Loucy (cell line): Measurements from ENCODE around the gene C1orf122.

Experiments used
- EZH2phosphoT487 ChIP-seq: fragments of 200-600 bp; IDR thresholded peaks from 2 replicates; pipeline ENCODE4 v1.6.1; 2018; ENCODE audit warnings: antibody characterized with exemption, mild to moderate bottlenecking, moderate library complexity, borderline replicate concordance
- TF ChIP-seq, protein P1 (sequence below): fragments of 200-600 bp; sonication (generic); conservative IDR thresholded peaks from 2 replicates; pipeline ENCODE4 v1.5.1; 2014; ENCODE audit warnings: mild to moderate bottlenecking, antibody characterized with exemption, low read length

DNA sequence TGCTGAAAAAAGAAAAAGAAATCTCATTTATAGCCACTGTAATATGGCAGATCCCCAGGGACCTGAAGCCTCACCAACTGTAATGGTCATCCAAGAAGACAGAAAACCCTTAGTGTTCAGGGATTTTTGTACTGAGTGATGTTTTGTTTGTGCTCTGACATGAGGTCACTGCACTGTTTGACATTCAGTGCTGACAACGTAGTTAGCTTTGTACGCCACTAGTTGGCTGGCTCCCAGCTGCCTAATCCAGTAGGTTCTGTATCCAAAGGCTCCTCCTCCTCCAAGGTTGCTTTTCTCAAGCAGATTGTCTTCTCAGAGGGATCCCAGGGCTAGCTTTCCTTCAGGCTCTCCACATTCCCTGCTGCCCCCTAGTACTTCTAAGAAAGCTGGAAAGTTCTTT is 9.9 kb downstream of the C1orf122 start:
- TF ChIP-seq, protein P1, sequence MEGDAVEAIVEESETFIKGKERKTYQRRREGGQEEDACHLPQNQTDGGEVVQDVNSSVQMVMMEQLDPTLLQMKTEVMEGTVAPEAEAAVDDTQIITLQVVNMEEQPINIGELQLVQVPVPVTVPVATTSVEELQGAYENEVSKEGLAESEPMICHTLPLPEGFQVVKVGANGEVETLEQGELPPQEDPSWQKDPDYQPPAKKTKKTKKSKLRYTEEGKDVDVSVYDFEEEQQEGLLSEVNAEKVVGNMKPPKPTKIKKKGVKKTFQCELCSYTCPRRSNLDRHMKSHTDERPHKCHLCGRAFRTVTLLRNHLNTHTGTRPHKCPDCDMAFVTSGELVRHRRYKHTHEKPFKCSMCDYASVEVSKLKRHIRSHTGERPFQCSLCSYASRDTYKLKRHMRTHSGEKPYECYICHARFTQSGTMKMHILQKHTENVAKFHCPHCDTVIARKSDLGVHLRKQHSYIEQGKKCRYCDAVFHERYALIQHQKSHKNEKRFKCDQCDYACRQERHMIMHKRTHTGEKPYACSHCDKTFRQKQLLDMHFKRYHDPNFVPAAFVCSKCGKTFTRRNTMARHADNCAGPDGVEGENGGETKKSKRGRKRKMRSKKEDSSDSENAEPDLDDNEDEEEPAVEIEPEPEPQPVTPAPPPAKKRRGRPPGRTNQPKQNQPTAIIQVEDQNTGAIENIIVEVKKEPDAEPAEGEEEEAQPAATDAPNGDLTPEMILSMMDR: no peak; the same call in 1 of the 2 replicates
- no peak for TF ChIP-seq EZH2phosphoT487
